Left lung (tissue), 10 donors: ENCODE measurements around the gene PLXNB2. TPM values are rescaled to one million over a fixed set of nuclear protein-coding genes. Genes with fewer than 3 reads are reported as not detected.

Experiments
- ATAC-seq: fragments of 200-7000 bp; cut with Tn5 transposase; one replicate; pipeline ENCODE4 v1.9.1; 2020; ENCODE audit warnings: moderate library complexity
- DNase-seq, 4 donors: peaks; one replicate each; pipeline ENCODE4 v3.0.0-alpha.2; 2013 to 2020
- H3K27ac ChIP-seq, 2 donors: fragments of 200-600 bp; sonication (generic) in 1 of 2; one replicate each; pipeline versions ENCODE4 v1.5.0 to v1.8.0; 2020 to 2021
- H3K27me3 ChIP-seq, 2 donors: fragments of 200-600 bp; sonication (generic) in 1 of 2; one replicate each; pipeline versions ENCODE4 v1.5.0 to v1.8.0; 2020 to 2021
- H3K36me3 ChIP-seq, 2 donors: fragments of 200-600 bp; sonication (generic) in 1 of 2; one replicate each; pipeline versions ENCODE4 v1.5.0 to v1.8.0; 2020 to 2021
- H3K4me1 ChIP-seq, 2 donors: fragments of 200-600 bp; one replicate each; pipeline ENCODE4 v1.8.0; 2021
- H3K4me3 ChIP-seq, 2 donors: fragments of 200-600 bp; sonication (generic) in 1 of 2; one replicate each; pipeline versions ENCODE4 v1.5.0 to v1.8.0; 2020 to 2021; ENCODE audit warnings: mild to moderate bottlenecking in 1 of 2
- H3K9me3 ChIP-seq, 2 donors: fragments of 200-600 bp; sonication (generic) in 1 of 2; one replicate each; pipeline versions ENCODE4 v1.5.0 to v1.8.0; 2020 to 2021
- CTCF ChIP-seq, 2 donors: fragments of 200-600 bp; sonication (generic) in 1 of 2; IDR thresholded peaks; one replicate each; pipeline versions ENCODE4 v1.5.0 to v1.8.0; 2021; ENCODE audit warnings: antibody characterized with exemption in 2 of 2
- intact Hi-C, 2 donors: fragments of 100-400 bp; cut with DNase I; formaldehyde crosslinking; loops; one replicate each; pipeline versions ENCODE4 v1.11.2 to v1.14.2; 2022
- polyA plus RNA-seq, 6 donors: library from polyadenylated mRNA; unstranded; fragments of 120-200 nt; gene quantifications; one replicate each; pipeline ENCODE4 v1.2.1, GENCODE V29; 2013; ENCODE audit not compliant: insufficient read length in 6 of 6
- total RNA-seq, 2 donors: library from RNA; stranded (reverse); fragmentation: NEBNext Ultra II Directional; extraction: Animal tissue kit (Norgen Biotek cat#: 25700); gene quantifications; one replicate each; pipeline ENCODE4 v1.2.1, GENCODE V29; 2021
- donor health status: DM: no; HTN: yes; CAD: no.
- donor health status: DM: no; HTN: no; CAD: no.

Gene PLXNB2
- total and polyA plus RNA-seq, 8 donors = 116 to 391 (median 145) TPM

DNA sequence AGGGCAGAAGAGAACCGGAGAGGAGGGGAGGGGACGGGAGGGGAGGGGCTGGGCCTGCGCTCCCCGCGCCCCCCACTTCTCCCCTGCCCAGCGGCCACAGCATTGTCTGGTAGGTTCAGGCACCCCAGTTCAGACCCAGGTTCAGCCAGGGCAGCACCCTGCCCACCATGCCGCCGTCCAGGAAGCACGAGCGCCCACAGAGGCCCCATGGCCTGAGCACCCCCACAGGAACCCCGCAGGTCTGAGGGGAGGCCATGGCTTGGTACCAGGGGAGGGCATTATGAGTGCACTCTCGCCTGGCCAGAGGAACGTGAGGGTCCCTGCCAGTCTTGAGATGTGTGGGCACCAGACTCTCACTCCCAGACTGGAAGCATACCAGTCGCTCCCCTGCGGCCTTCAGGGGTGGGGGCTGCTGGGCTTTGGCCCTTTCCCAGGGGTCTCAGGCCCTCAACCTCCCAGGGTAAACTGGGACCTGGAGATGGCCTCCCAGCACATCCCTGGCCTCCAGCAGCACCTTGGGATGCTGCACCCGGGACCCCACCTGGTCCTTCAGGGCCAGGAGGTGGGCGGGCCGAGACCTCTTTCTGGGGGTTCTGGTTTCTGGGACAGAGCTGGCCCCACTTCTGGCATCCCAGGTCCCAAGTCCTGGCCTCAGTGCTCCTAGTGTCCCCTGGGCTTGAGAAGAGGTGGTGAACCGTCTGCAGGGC lies 597 bp upstream of the PLXNB2 start:
- no peak for DNase-seq
- ATAC-seq = no peak
- H3K4me3 ChIP-seq = no peak overlapping the region

DNA sequence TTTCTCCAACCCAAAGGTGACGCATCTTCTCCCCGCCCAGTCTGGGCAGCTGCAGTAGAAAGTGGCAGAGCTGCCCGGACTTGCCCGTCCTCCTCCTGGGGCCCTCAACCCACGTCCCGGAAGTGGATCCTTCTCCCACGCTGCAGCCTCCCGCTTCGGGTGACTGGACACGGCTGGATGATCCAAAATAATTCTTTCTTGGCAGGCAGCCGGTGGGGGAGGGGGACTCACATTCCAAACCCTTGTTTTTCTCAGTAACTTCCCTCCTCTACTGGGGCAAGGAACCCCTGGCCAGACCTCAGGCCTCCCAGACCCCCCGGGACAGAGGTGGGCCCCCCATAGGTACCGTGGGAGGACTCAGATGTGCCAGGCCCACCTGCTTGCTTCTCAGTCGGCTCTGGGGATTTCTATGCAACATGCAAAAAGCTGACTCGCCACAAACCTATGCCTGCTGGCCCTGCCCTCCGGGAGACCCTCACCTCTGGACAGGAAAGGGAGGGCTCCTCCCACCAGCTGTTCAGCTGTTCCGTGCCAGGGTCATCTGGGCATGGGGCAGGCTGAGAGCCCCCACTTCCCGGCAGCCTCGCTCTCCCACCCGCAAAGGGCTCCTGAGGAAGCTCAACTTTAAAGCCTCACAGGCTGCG lies 1.4 kb downstream of the PLXNB2 start:
- DNase-seq = peak; percentile 84 to 93 (median 88)
- ATAC-seq = peak; percentile 62
- intact Hi-C loops = no loop called here

More for the DNA sequence above, 597 bp upstream of the PLXNB2 start:
- Histone ChIP-seq H3K27me3 (peaks cover 0 to 26% of the 10 kb centered on the region in 2 donors), H3K4me1 (peaks cover 45 to 51% of the 10 kb centered on the region in 2 donors), H3K27ac (peak overlapping the region; percentile 80 to 81), H3K36me3 (no peaks in the 10 kb centered on the region), H3K9me3 (no peaks in the 10 kb centered on the region)
- TF ChIP-seq CTCF (IDR thresholded peaks at IDR 0.05) = no peak
- intact Hi-C loops = no loop called here

DNA sequence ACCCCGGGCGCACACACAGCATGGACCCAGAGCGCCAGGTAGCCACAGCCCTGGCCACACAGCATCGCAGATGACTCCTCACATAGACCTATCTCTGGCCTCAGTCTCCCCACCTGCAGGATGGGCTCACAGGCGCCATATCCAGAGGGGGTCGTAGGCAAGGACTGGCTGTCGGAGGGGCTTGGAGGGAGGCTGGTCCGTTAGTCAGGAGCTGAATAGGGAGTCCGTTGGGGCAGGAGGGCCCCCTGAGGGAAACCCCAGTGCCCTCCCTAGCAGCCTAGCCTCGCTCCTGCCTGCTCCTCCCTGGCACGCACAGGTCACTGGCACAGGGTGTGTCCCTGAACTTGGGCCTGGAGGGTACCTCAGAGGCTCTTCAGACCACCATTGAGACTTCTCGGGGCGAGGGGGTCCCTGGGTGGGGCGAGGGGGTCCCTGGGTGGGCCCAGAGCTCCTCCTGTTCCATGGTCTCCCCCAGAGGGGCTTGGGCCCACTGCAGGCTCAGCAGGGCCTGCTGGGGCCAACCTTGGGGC lies 2.0 kb downstream of the PLXNB2 start:
- H3K4me1 ChIP-seq = peaks cover 70 to 77% of the 10 kb centered on the region in 2 donors
- H3K27ac ChIP-seq = peak overlapping the region; percentile 92 to 93
- H3K9me3 ChIP-seq = no peaks in the 10 kb centered on the region
- peak; percentile 13 for ATAC-seq
- peaks cover 0 to 31% of the 10 kb centered on the region in 2 donors for H3K27me3 ChIP-seq
- H3K4me3 ChIP-seq = peak overlapping the region; percentile 85
- no peak for TF ChIP-seq CTCF (IDR thresholded peaks at IDR 0.05)
- no peak for DNase-seq
- intact Hi-C loops = no loop called here
- peaks cover 0 to 4% of the 10 kb centered on the region in 2 donors for H3K36me3 ChIP-seq

More for the DNA sequence above, 1.4 kb downstream of the PLXNB2 start:
- Histone ChIP-seq H3K4me1 (peaks cover 64 to 71% of the 10 kb centered on the region in 2 donors), H3K36me3 (peaks cover 0 to 2% of the 10 kb centered on the region in 2 donors), H3K4me3 (peak overlapping the region; percentile 85), H3K27ac (peak overlapping the region; percentile 92 to 93), H3K9me3 (no peaks in the 10 kb centered on the region), H3K27me3 (peaks cover 0 to 26% of the 10 kb centered on the region in 2 donors)
- TF ChIP-seq CTCF (IDR thresholded peaks at IDR 0.05) = no peak

DNA sequence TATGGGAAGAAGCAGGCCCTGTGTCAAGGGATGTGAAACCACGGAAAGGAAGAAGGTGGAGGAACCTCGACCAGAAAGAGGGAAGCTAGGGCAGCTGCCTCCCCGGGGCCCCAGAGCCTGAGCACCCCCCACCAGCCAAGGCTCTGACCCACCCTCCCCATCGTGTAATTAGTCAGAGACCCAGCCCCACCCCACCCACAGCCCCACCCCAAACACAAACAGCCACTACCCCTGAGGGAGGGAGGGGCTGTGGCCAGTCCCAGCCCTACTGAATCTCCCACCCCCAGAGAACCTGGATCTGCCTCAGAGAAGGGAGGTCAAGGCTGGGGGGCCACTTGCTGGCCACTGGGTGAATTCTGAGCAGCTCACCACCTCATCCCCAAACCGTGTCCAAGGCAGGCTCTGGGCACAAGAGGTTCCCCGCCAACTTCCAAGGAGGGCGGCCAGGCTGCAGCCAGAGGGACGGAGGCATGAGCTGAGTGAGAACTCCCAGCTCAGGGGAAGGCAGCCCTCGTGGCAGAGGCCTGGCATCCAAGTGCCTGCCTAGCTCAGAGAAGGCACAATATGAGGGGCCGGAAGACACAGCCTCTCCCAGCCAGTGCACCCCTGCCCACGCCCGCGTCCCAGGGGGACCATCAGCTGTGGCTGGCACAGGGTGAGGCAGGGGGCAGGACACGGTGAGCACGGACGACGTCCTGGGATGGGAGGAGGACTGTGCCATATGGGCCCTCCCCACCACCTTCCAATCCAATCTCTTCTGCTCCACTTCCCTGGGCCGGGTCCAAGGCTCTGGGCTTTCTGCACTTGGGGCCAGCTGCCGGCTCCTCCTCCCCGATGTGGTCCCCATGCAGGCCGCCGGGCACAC lies 2.7 kb downstream of the PLXNB2 start:
- Histone ChIP-seq H3K4me3 (peak overlapping the region; percentile 85), H3K36me3 (peaks cover 0 to 4% of the 10 kb centered on the region in 2 donors), H3K27ac (peak overlapping the region; percentile 92 to 93), H3K9me3 (no peaks in the 10 kb centered on the region), H3K4me1 (peaks cover 77 to 84% of the 10 kb centered on the region in 2 donors), H3K27me3 (peaks cover 0 to 38% of the 10 kb centered on the region in 2 donors)
- TF ChIP-seq CTCF (IDR thresholded peaks at IDR 0.05) = no peak
- ATAC-seq (peak; percentile 30), DNase-seq (peak in 1 of 4 donors; percentile 78)
- intact Hi-C loops = no loop called here
